HCT116 (cell line): Measurements from ENCODE around the gene APOBEC3B. TPM values are rescaled to one million over a fixed set of nuclear protein-coding genes. Genes with fewer than 3 reads are reported as not detected.

Source experiments
- ATAC-seq: fragments of 200-7000 bp; cut with Tn5 transposase; 2 replicates; pipeline ENCODE4 v1.9.1; 2020; ENCODE audit warnings: mild to moderate bottlenecking, moderate library complexity
- BruUV-seq: library from RNA; stranded (reverse); fragments of 400-500 nt; replicated peaks from 2 replicates; lab custom pipeline; 2021; lab: Mats Ljungman, UMichigan
- CTCF ChIA-PET: fragments of 300-600 bp; sonication (Branson Sonifier 250); formaldehyde crosslinking; loops from one replicate; lab custom pipeline; 2021; ENCODE audit warnings: antibody characterized with exemption; lab: Charles Lee
- POLR2A ChIA-PET: fragments of 300-600, 350-600 bp; sonication (Branson Sonifier 250); formaldehyde crosslinking; loops from one replicate; lab custom pipeline; 2021; ENCODE audit warnings: antibody characterized with exemption; lab: Charles Lee
- RAD21 ChIA-PET, 2 experiments: fragments of 300-600 bp; sonication (Branson Sonifier 250); formaldehyde crosslinking; loops; one replicate each; lab custom pipeline; 2023; ENCODE audit warnings: low total read pairs in 2 of 2; ENCODE audit not compliant: uncharacterized antibody in 2 of 2, unreplicated experiment in 2 of 2, low non-redundant PET in 1 of 2; lab: Charles Lee
- DNase-seq: peaks from one replicate; pipeline ENCODE4 v3.0.0-alpha.2; 2010; ENCODE audit warnings: low read depth, low spot score
- H2AFZ ChIP-seq: fragments of 200-600 bp; shearing (Covaris generic), sonication (generic); 2 replicates; pipeline ENCODE4 v1.6.1; 2017; ENCODE audit warnings: low read depth, mixed run types, mixed read lengths, antibody characterized with exemption, low read length; ENCODE audit not compliant: poor library complexity, severe bottlenecking
- H3K27ac ChIP-seq: 2 replicates; pipeline ENCODE4 v1.5.1; 2012; ENCODE audit warnings: low read depth, low read length
- H3K27me3 ChIP-seq: fragments of 200-600 bp; sonication (generic); 2 replicates; pipeline ENCODE4 v1.6.1; 2016; ENCODE audit warnings: mixed run types, low read length, mixed read lengths; ENCODE audit not compliant: insufficient read depth
- H3K36me3 ChIP-seq, 2 experiments: fragments of 200-500 bp in 1 of 2; fragments of 200-600 bp in 1 of 2; sonication (Bioruptor generic) in 1 of 2; sonication (generic) in 1 of 2; 2 replicates each; pipeline versions ENCODE4 v1.5.1 to v1.6.1; 2014 to 2016; ENCODE audit warnings: low read length in 2 of 2, inconsistent platforms in 1 of 2, mixed read lengths in 1 of 2, mixed run types in 1 of 2; ENCODE audit not compliant: insufficient read depth in 2 of 2, control insufficient read depth in 1 of 2
- H3K4me1 ChIP-seq, 2 experiments: fragments of 200-600 bp in 1 of 2; sonication (generic) in 1 of 2; 2 replicates each; pipeline versions ENCODE4 v1.5.1 to v1.6.1; 2012 to 2017; ENCODE audit warnings: low read length in 2 of 2, inconsistent platforms in 1 of 2, mild to moderate bottlenecking in 1 of 2, mixed read lengths in 1 of 2, mixed run types in 1 of 2, moderate library complexity in 1 of 2; ENCODE audit not compliant: insufficient read depth in 2 of 2, control insufficient read depth in 1 of 2
- H3K4me2 ChIP-seq: fragments of 200-600 bp; sonication (generic); 2 replicates; pipeline ENCODE4 v1.6.1; 2017; ENCODE audit warnings: mixed run types, low read length, mixed read lengths
- H3K4me3 ChIP-seq, 2 experiments: fragments of 200-600 bp in 1 of 2; sonication (generic) in 1 of 2; replicated peaks in 1 of 2; 2 replicates each; pipeline ENCODE4 v1.5.1; 2011 to 2016; ENCODE audit warnings: low read length in 2 of 2, control low read depth in 1 of 2, low read depth in 1 of 2, mild to moderate bottlenecking in 1 of 2, mixed read lengths in 1 of 2, mixed run types in 1 of 2
- H3K79me2 ChIP-seq: fragments of 200-600 bp; sonication (generic); 2 replicates; pipeline ENCODE4 v1.6.1; 2017; ENCODE audit warnings: mild to moderate bottlenecking, mixed run types, low read length, moderate library complexity, mixed read lengths; ENCODE audit not compliant: insufficient read depth
- H3K9ac ChIP-seq: fragments of 200-600 bp; sonication (generic); 2 replicates; pipeline ENCODE4 v1.6.1; 2016; ENCODE audit warnings: low read length, mixed read lengths
- H3K9me2 ChIP-seq: fragments of 200-600 bp; sonication (generic), shearing (Covaris generic); 2 replicates; pipeline ENCODE4 v1.6.1; 2017; ENCODE audit warnings: mixed run types, mild to moderate bottlenecking, moderate library complexity; ENCODE audit not compliant: insufficient read depth
- H3K9me3 ChIP-seq, 2 experiments: fragments of 200-500 bp in 1 of 2; fragments of 200-600 bp in 1 of 2; sonication (Bioruptor generic) in 1 of 2; sonication (generic) in 1 of 2; 2 replicates each; pipeline ENCODE4 v1.6.1; 2014 to 2017; ENCODE audit warnings: low read length in 2 of 2, mixed read lengths in 2 of 2, inconsistent platforms in 1 of 2, low read depth in 1 of 2, mild to moderate bottlenecking in 1 of 2, mixed run types in 1 of 2, moderate library complexity in 1 of 2; ENCODE audit not compliant: control insufficient read depth in 1 of 2, insufficient read depth in 1 of 2
- H4K20me1 ChIP-seq: fragments of 200-600 bp; sonication (generic), shearing (Covaris generic); 2 replicates; pipeline ENCODE4 v1.6.1; 2017; ENCODE audit warnings: mixed run types, mild to moderate bottlenecking, moderate library complexity; ENCODE audit not compliant: insufficient read depth
- ATF3 ChIP-seq: IDR thresholded peaks from 2 replicates; pipeline ENCODE4 v1.6.1; 2012
- CEBPB ChIP-seq: IDR thresholded peaks from 2 replicates; pipeline ENCODE4 v1.6.1; 2012; ENCODE audit warnings: low read depth
- CTCF ChIP-seq, 3 experiments: fragments of 200-600 bp in 1 of 3; sonication (generic) in 1 of 3; IDR thresholded peaks in 2 of 3; conservative IDR thresholded peaks in 1 of 3; 2 replicates each; pipeline ENCODE4 v1.5.1; 2012 to 2017; ENCODE audit warnings: low read depth in 2 of 3, low read length in 2 of 3, antibody characterized with exemption in 1 of 3, borderline replicate concordance in 1 of 3, control low read depth in 1 of 3, mild to moderate bottlenecking in 1 of 3, mixed read lengths in 1 of 3, mixed run types in 1 of 3, moderate library complexity in 1 of 3; ENCODE audit not compliant: insufficient read depth in 1 of 3
- EGR1 ChIP-seq: IDR thresholded peaks from 2 replicates; pipeline ENCODE4 v1.6.1; 2012; ENCODE audit warnings: low read depth
- ELF1 ChIP-seq: IDR thresholded peaks from 2 replicates; pipeline ENCODE4 v1.6.1; 2012; ENCODE audit warnings: low read depth, borderline replicate concordance
- EZH2 ChIP-seq: fragments of 200-600 bp; sonication (generic); IDR thresholded peaks from 2 replicates; pipeline ENCODE4 v1.6.1; 2017; ENCODE audit warnings: antibody characterized with exemption, mixed run types
- EZH2phosphoT487 ChIP-seq: fragments of 200-600 bp; IDR thresholded peaks from 2 replicates; pipeline ENCODE4 v1.6.1; 2018; ENCODE audit warnings: antibody characterized with exemption, borderline replicate concordance
- MAX ChIP-seq: IDR thresholded peaks from 2 replicates; pipeline ENCODE4 v1.6.1; 2012
- POLR2A ChIP-seq: IDR thresholded peaks from 2 replicates; pipeline ENCODE4 v1.7.0; 2011; ENCODE audit warnings: borderline replicate concordance; ENCODE audit not compliant: insufficient read depth, insufficient read length; ENCODE audit errors: extremely low read depth
- POLR2AphosphoS5 ChIP-seq: IDR thresholded peaks from 2 replicates; pipeline ENCODE4 v1.6.1; 2011; ENCODE audit warnings: mild to moderate bottlenecking, low read depth, low read length, moderate library complexity
- RAD21 ChIP-seq: IDR thresholded peaks from 2 replicates; pipeline ENCODE4 v1.6.1; 2012; ENCODE audit warnings: low read depth, mild to moderate bottlenecking
- REST ChIP-seq: IDR thresholded peaks from 2 replicates; pipeline ENCODE4 v1.6.1; 2012; ENCODE audit warnings: low read depth
- SIN3A ChIP-seq: IDR thresholded peaks from 2 replicates; pipeline ENCODE4 v1.6.1; 2012; ENCODE audit warnings: low read depth
- SP1 ChIP-seq: IDR thresholded peaks from 2 replicates; pipeline ENCODE4 v1.6.1; 2012; ENCODE audit warnings: low read depth
- SRF ChIP-seq: IDR thresholded peaks from 2 replicates; pipeline ENCODE4 v1.6.1; 2012; ENCODE audit warnings: low read depth
- TCF7L2 ChIP-seq: IDR thresholded peaks from 2 replicates; pipeline ENCODE4 v1.7.0; 2011; ENCODE audit warnings: borderline replicate concordance, inconsistent platforms; ENCODE audit not compliant: insufficient read depth, insufficient read length; ENCODE audit errors: extremely low read depth
- YY1 ChIP-seq: IDR thresholded peaks from 2 replicates; pipeline ENCODE4 v1.6.1; 2011; ENCODE audit warnings: low read length, low read depth, moderate library complexity, mild to moderate bottlenecking; ENCODE audit not compliant: insufficient replicate concordance; ENCODE audit errors: extremely low read depth
- ZBTB33 ChIP-seq: IDR thresholded peaks from 2 replicates; pipeline ENCODE4 v1.6.1; 2011; ENCODE audit warnings: mild to moderate bottlenecking, low read length, moderate library complexity; ENCODE audit not compliant: insufficient replicate concordance; ENCODE audit errors: extremely low read depth
- ZFX ChIP-seq: fragments of 450-650 bp; IDR thresholded peaks from 2 replicates; pipeline ENCODE4 v1.6.1; 2017
- intact Hi-C: fragments of 100-400 bp; cut with micrococcal nuclease; formaldehyde crosslinking; loops from 2 replicates; pipeline ENCODE4 v1.10.0; 2022
- total RNA-seq: library from RNA; stranded (reverse); gene quantifications from one replicate; pipeline ENCODE4 v1.2.1, GENCODE V29; 2021; ENCODE audit not compliant: unreplicated experiment

APOBEC3B gene
- total RNA-seq, 1 experiment from 2014 or later, result 10.3 TPM

- POLR2A ChIA-PET, result no interaction called here
- ATAC-seq (no peak), DNase-seq (no peak)
- Histone ChIP-seq H3K9me2 (no peaks in the 10 kb centered on the region), H3K36me3 (no peaks in the 10 kb centered on the region), H3K27ac (peak overlapping the region; percentile 87), H3K9ac (0 out of 2 replicates have a peak overlapping the region, but pooled peaks have one; percentile 65), H3K4me3 (peak overlapping the region in 1 of 2 experiments; percentile 75; a peak in 2 of 4 replicates), H3K27me3 (no peaks in the 10 kb centered on the region), H4K20me1 (no peaks in the 10 kb centered on the region), H3K4me1 (peaks cover 16 to 19% of the 10 kb centered on the region in 2 experiments; a peak in 3 of 4 replicates), H3K79me2 (0 out of 2 replicates have a peak, but pooled peaks cover 4% of the 10 kb centered on the region), H3K4me2 (peak overlapping the region; percentile 94), H2AFZ (no peak overlapping the region), H3K9me3 (no peaks in the 10 kb centered on the region)
- intact Hi-C loops, result no loop called here
- TF ChIP-seq REST (no peak), SP1 (no peak), ZFX (no peak), CTCF (IDR thresholded peaks at IDR 0.05 in 2 of 3, conservative IDR thresholded peaks at IDR 0.05 in 1 of 3; ENCODE audit: borderline replicate concordance in 1 of 3, insufficient read depth in 1 of 3, low read depth in 2 of 3, low read length in 2 of 3) (no peak), MAX (no peak), ELF1 (no peak), SRF (no peak), ZBTB33 (no peak), ATF3 (no peak), YY1 (no peak), POLR2A (no peak), EZH2 (no peak), SIN3A (no peak), CEBPB (no peak), EGR1 (no peak), RAD21 (no peak), TCF7L2 (no peak), POLR2AphosphoS5 (no peak), EZH2phosphoT487 (no peak)
- RAD21 ChIA-PET, result no interaction called here
- TSS peak; percentile 68 for BruUV-seq
- CTCF ChIA-PET, result no interaction called here
Observed at GRCh38 chr22:39041908-39042307, 59.8 kb downstream of the APOBEC3B start.
